Measurements from ENCODE around the gene KIF26B.

GRCh38 chr1:245512181-245512888 is 357.6 kb downstream of the KIF26B start:
- no peak for TF ChIP-seq YY1 (IDR thresholded peaks at IDR 0.05; ENCODE audit: insufficient read depth, insufficient read length)
- TF ChIP-seq SUZ12 (IDR thresholded peaks at IDR 0.05; ENCODE audit: extremely low read depth, insufficient read depth, insufficient read length): no peak

Measured in NT2/D1 (cell line).